ENCODE measurements around the gene GZMB.
A peak's percentile ranks its signal among the peaks of the same experiment; 100 is the strongest.

GZMB gene, protein sequence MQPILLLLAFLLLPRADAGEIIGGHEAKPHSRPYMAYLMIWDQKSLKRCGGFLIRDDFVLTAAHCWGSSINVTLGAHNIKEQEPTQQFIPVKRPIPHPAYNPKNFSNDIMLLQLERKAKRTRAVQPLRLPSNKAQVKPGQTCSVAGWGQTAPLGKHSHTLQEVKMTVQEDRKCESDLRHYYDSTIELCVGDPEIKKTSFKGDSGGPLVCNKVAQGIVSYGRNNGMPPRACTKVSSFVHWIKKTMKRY

GRCh38 chr14:24634158-24634557, at the start of gene GZMB:
Gene GZMB, minus strand, starts transcription at chr14:24634190. Its CDS starts 30 bp downstream, at chr14:24634160.
- Histone ChIP-seq H3K36me3 (ENCODE audit: insufficient read depth) (no peaks in the 10 kb centered on the region), H3K27ac (no peak within 1 kb of the TSS), H3K9ac (no peak within 1 kb of the TSS), H3K27me3 (ENCODE audit: insufficient read depth, low read depth) (no peaks in the 10 kb centered on the region), H3K4me2 (no peak within 1 kb of the TSS), H3K79me2 (ENCODE audit: insufficient read depth, low read depth) (no peaks in the 10 kb centered on the region), H3K4me3 (IDR thresholded peaks at IDR 0.05; ENCODE audit: insufficient read depth, low read depth, low read length) (no peak within 1 kb of the TSS), H3K4me1 (ENCODE audit: low read depth, poor library complexity, severe bottlenecking) (no peaks in the 10 kb centered on the region), H4K20me1 (ENCODE audit: insufficient read depth) (no peaks in the 10 kb centered on the region), H2AFZ (ENCODE audit: low read depth) (no peak within 1 kb of the TSS)
- no peak for TF ChIP-seq CTCF (conservative IDR thresholded peaks at IDR 0.05; ENCODE audit: low read depth, low read length)

DNA sequence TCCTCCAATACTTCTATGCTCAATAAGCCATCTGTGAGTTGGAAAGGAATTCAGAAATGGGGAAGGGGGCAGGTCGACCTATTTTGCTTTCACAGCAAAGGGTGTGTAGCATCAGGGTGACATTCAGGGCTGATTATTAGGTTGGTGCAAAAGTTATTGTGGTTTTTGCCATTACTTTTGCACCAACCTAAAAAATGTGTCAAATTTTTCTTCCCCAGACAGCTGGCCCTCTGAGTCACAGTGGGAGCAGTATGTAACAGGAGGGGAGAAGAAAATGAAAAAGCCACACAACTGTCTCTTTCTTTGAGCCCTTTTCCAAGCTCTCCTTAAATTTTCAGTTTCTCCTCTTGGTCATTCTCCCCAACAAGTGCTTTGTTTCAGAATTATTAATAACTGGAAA, 47.1 kb upstream of the GZMB start:
- Histone ChIP-seq H3K4me1 (ENCODE audit: low read depth, poor library complexity, severe bottlenecking) (no peaks in the 10 kb centered on the region), H4K20me1 (ENCODE audit: insufficient read depth) (no peaks in the 10 kb centered on the region), H3K4me2 (no peak overlapping the region), H2AFZ (ENCODE audit: low read depth) (no peak overlapping the region), H3K27ac (no peak overlapping the region), H3K27me3 (ENCODE audit: insufficient read depth, low read depth) (no peaks in the 10 kb centered on the region), H3K9ac (no peak overlapping the region), H3K36me3 (ENCODE audit: insufficient read depth) (no peaks in the 10 kb centered on the region), H3K79me2 (ENCODE audit: insufficient read depth, low read depth) (no peaks in the 10 kb centered on the region), H3K4me3 (IDR thresholded peaks at IDR 0.05; ENCODE audit: insufficient read depth, low read depth, low read length) (no peak overlapping the region)
- no peak for TF ChIP-seq CTCF (conservative IDR thresholded peaks at IDR 0.05; ENCODE audit: low read depth, low read length)

- Histone ChIP-seq H2AFZ (ENCODE audit: low read depth) (no peak overlapping the region), H3K4me3 (IDR thresholded peaks at IDR 0.05; ENCODE audit: insufficient read depth, low read depth, low read length) (no peak overlapping the region), H3K27ac (no peak overlapping the region), H3K4me2 (no peak overlapping the region), H3K9ac (no peak overlapping the region), H3K27me3 (ENCODE audit: insufficient read depth, low read depth) (no peaks in the 10 kb centered on the region), H3K36me3 (ENCODE audit: insufficient read depth) (no peaks in the 10 kb centered on the region), H3K4me1 (ENCODE audit: low read depth, poor library complexity, severe bottlenecking) (no peaks in the 10 kb centered on the region), H3K79me2 (ENCODE audit: insufficient read depth, low read depth) (no peaks in the 10 kb centered on the region), H4K20me1 (ENCODE audit: insufficient read depth) (no peaks in the 10 kb centered on the region)
- TF ChIP-seq CTCF (conservative IDR thresholded peaks at IDR 0.05; ENCODE audit: low read depth, low read length) = no peak
These were observed 46.5 kb upstream of the GZMB start for GRCh38 chr14:24680516-24680915.

- H3K27ac ChIP-seq = no peak overlapping the region
- H3K36me3 ChIP-seq (ENCODE audit: insufficient read depth) = no peaks in the 10 kb centered on the region
- peak; percentile 37; the same call in 1 of the 2 replicates for TF ChIP-seq CTCF (conservative IDR thresholded peaks at IDR 0.05; ENCODE audit: low read depth, low read length)
- no peaks in the 10 kb centered on the region for H3K27me3 ChIP-seq (ENCODE audit: insufficient read depth, low read depth)
- no peaks in the 10 kb centered on the region for H4K20me1 ChIP-seq (ENCODE audit: insufficient read depth)
- no peak overlapping the region for H2AFZ ChIP-seq (ENCODE audit: low read depth)
- no peak overlapping the region for H3K4me3 ChIP-seq (IDR thresholded peaks at IDR 0.05; ENCODE audit: insufficient read depth, low read depth, low read length)
- no peaks in the 10 kb centered on the region for H3K4me1 ChIP-seq (ENCODE audit: low read depth, poor library complexity, severe bottlenecking)
- no peaks in the 10 kb centered on the region for H3K79me2 ChIP-seq (ENCODE audit: insufficient read depth, low read depth)
- H3K9ac ChIP-seq = no peak overlapping the region
- H3K4me2 ChIP-seq = no peak overlapping the region
These were observed 45.4 kb upstream of the GZMB start for GRCh38 chr14:24679248-24679961.

All from KMS-11 (cell line).